Stimulated activated CD4-positive, alpha-beta T cell treated with anti-CD3 and anti-CD28 coated beads, Interleukin-4, amount 100 ng/mL, for 4 hours (primary cell): ENCODE data around the gene KCTD21.
"Not testable (repeated sequence)": the region's sequence is repeated elsewhere in the genome, so short reads cannot be mapped to it uniquely, and the experiment has no call there.

Experiments used
- DNase-seq, 2 experiments: peaks; one replicate each; pipeline ENCODE4 v3.0.0-alpha.2; 2020

KCTD21 gene, protein sequence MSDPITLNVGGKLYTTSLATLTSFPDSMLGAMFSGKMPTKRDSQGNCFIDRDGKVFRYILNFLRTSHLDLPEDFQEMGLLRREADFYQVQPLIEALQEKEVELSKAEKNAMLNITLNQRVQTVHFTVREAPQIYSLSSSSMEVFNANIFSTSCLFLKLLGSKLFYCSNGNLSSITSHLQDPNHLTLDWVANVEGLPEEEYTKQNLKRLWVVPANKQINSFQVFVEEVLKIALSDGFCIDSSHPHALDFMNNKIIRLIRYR

DNA sequence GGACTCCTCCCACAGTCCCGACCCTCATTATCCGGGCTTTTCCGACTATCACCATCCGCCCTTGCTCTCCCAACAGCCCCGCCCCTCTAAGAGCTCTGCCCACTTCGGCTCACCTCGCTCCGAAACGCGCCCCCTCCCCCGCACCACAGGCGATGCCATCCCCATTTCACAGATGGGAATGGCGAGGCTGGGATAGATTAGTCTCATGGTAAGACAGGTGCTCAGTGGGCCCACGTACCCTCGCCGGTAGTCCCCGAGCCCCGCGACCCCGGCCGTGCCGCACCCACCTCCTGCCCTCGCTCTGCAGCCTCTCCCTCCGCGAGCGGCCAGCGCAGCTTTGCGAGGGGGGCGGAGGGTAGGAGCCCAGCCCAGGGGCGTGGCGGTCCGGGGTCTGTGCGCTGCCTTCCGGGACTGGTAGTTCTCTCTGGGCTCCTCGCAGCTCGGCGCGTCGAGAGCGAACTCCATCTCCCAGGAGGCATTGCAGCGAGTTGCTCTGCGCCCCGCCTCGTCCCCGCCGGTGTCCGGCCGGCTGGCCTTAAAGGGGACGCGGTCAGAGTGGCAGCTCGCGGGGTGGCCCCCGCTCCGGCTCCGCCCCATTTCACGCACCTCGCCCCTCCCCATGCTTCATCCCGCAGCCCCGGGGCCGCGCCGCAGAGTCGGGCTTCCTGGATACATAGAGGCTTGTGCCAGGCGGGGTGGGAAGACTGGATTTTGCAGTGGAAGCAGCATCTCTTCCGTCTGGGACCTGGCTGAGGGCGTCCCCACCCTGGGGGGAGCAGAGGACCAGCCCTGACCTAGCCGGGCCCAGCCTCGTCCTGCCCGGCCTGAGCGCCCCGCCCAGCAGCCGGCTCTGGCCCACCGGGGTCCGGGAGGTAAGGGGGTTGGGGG is at the start of gene KCTD21, which contains the start of gene USP35:
Gene KCTD21 (minus strand): TSS at position 341 of the 888 bp plus-strand sequence. CDS start 14,072 bp downstream, outside the sequence.
Gene USP35 (plus strand): TSS at position 634 of the 888 bp plus-strand sequence. CDS start 7,327 bp downstream, outside the sequence.
- peak; percentile 89 to 90 for DNase-seq

GRCh38 chr11:78237293-78238046 is 49.0 kb upstream of the KCTD21 start:
- no peak for DNase-seq

DNA sequence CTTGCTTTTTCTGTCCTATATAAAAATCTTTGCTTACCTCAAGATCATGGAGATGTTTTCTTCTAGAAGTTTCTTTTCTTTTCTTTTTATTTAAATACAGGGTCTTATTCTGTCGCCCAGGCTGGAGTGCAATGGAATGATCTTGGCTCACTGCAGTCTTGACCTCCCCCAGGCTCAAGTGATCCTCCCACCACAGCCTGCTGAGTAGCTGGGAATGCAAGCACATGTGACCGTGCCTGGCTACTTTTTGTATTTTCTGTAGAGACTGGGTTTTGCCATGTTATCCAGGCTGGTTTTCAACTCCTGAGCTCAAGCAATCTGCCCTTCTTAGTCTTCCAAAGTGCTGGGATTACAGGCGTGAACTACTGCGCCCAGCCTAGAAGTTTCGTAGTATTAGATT is 45.6 kb upstream of the KCTD21 start:
- no peak for DNase-seq

DNA sequence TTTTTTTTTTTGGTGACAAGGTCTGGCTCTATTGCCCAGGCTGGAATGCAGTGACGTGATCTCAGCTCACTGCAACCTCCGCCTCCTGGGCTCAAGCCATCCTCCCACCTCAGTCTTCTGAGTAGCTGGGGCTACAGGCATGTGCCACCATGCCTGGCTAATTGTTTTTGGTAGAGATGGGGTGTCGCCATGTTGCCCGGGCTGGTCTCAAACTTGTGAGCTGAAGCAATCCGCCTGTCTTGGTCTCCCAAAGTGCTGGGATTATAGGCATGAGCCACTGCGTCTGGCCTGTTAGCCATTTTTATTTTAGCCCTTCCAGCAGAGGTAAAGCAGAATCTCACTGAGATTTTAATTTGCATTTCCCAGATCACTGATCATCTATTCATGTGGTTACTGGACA is 44.6 kb upstream of the KCTD21 start:
- DNase-seq = not testable (repeated sequence)

DNA sequence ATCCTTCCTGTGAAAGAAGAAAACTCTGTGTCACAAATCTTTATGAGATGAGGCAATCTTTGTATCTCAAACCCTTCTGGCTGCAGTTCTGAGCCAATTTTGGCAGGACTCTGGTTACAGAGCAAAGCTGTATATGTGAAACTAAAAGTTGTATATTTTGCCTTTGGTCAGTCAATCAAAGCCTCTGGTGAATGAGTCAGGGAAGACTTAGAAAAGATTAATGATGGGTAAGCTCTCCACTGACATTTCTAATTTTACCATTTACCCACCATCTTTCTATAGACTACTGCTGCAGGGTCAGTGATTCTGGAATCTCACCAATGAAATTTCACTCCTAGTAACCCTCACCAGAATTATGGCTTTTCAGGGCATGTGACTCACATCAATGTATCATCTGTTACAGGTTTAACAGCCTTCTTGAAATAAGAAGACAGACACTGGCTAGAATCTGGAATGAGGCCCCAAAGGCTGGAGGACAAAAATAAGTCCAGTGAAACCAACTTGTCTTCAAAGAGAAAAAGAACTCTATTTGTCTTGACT is 43.6 kb upstream of the KCTD21 start:
- no peak for DNase-seq

DNA sequence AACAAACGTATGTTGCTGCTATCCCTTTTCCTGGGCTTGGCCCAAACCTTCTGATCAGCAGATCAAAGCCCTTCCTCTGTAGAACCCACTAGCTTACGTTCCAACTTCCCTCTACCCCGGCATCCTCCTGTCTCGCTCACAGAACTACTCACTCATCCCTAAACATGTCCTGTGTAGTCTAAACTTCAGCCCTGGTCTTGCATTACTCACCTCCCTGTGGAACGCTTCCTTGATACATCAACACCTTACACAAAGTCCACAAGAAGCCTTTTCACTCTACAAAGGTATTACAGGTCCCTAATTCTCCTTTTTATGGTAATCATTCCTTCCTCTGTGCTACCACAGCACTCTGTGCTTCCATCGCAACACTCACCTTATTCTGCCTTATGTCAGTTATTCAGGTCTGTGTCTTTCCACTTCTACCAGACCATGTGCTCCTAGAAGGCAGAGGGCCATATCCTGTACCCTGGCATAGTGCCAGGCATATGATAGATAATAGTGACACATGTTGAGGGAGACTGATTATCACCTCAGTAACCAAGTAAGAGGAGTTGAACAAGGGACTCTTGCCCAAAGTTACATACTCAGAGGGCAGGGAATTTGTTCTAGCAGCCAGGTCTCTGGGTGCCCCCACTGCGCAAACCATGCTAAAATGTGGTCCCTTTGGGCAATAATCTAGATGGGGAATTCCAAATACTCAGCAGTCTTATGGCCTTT is 41.9 kb upstream of the KCTD21 start:
- DNase-seq = no peak

DNA sequence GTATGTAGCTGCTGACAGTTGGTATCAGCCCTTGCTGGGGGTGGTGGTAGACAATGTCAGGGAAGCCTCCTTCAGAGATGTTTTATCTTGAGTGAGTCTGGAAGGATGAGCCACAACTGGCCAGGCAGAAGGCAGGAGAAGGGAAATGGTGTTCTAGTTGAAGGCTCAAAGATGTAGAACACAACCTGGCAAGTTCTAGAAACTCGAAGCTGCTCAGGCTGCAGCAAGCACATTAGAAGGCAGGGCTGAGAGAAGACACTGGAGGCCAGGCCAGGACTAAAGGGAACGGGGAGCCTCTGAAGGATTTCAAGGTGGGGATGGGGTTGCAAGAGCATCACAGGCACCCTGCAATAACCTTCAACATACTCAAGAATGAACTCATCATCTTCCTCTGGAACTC is 40.7 kb upstream of the KCTD21 start:
- no peak for DNase-seq

GRCh38 chr11:78228467-78228866 is 40.0 kb upstream of the KCTD21 start:
- no peak for DNase-seq

DNA sequence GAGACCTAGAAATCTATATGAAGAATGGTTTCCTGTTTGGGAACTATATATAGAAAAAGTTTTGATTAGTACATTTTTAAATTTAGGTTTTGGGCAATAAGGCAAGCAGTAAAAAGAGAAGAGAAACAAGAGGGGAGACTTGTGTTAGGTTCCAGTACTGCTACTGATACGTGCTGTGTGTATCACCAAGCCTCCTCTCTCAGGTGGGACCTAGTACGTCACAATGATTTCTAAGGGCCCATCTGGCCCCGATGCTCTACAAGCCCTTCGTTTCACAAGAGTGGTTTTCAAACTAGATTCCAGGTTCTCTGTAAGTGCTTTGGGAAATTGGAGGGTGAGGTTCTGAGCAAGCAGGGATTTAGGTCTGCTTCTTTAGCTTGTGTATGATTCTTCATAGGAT is 39.5 kb upstream of the KCTD21 start:
- DNase-seq = no peak

DNA sequence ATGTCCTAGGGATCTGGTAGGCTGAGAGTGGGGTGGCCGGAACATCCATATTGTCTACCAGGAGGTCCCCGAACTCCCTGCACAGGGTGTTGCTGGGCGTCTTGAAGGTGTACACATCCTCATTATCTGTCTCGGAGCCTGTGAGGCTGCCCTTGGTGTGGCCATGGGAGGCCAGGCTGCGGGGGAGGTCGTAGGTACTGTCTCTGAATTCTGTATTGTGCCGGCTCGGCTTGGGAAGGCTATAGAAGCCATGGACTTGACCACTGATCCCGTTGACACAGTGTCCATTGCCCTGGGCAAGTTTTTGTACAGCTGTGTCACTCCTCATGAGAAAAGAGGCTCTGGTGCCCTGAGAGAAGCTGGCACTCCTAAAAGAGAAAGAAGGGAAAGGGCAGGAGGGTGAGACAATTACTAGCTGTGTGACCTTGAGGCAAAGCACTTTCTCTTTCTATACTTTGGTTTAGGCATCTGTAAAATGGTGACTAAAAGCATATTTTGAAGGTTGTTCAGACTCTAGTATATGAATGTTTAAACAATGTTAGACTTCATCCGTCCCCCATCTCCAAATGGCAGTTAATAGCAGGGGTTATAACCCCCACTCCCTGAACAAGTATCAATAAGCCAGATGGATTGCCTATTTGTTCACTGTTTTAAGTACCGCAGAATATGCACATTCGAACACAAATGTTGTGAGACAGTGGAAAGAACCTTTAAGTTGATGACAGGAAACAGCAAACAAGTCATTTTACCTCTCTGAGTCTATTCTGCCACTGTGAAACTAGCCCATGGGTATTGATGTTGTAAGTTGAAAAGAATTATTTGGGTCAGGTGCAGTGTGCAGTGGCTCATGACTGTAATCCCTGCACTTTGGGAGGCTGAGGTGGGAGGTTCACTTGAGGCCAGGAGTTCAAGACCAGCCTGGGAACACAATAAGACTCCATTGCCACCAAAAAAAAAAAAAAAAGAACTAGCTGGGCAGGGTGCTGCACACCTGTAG is 38.6 kb upstream of the KCTD21 start:
- DNase-seq = no peak

- no peak for DNase-seq
These were observed 36.5 kb upstream of the KCTD21 start for GRCh38 chr11:78224906-78225420.

DNA sequence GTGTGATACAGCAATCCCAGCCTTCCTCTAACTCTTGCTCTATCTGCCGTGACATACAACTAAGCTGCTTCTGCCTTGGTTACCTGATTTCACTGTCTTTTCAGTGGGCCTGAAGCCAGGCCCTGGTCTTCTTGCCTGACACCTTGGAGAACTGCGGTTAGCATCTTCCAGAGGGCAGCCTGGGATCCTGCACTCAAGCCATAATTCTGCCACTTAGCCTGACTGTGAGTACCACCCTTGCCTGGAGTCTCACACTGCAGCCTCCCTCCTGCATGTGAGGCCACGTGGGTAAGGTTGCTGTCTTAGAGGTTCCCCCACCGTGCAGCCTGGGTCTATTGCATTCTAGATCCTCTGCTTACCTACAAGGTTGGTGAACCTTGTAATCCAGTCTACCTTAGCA is 36.1 kb upstream of the KCTD21 start:
- DNase-seq = no peak

DNA sequence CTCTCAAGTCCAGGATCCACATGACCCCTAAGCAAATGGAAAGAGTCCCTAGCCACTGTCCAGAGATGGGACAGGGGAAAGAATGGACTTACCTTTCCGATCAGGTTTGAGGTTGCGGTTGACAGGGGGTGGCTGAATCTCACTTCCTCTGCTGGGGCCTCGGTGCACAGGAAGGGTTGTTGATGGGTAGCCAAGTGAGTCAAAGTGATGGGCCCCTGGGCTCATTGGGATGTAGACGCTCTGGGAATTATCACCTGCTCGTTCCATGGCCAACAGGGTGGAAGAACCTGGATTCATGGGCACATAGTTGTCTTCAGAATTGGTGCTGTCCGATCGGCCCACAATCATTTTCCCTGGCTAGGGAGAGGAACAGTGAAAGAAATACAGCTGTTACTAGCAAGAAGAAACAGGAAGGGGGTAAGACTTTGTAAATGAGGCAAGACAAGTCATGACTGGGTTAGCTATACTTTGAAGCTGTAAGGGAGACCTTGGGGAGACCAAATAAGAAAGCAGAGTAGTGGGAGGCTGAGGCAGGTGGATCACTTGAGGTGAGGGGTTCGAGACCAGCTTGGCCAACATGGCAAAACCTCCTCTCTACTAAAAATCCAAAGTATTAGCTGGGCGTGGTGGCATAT is 35.0 kb upstream of the KCTD21 start:
- no peak for DNase-seq

- not testable (repeated sequence) for DNase-seq
These were observed 34.3 kb upstream of the KCTD21 start for GRCh38 chr11:78222726-78223125.

DNA sequence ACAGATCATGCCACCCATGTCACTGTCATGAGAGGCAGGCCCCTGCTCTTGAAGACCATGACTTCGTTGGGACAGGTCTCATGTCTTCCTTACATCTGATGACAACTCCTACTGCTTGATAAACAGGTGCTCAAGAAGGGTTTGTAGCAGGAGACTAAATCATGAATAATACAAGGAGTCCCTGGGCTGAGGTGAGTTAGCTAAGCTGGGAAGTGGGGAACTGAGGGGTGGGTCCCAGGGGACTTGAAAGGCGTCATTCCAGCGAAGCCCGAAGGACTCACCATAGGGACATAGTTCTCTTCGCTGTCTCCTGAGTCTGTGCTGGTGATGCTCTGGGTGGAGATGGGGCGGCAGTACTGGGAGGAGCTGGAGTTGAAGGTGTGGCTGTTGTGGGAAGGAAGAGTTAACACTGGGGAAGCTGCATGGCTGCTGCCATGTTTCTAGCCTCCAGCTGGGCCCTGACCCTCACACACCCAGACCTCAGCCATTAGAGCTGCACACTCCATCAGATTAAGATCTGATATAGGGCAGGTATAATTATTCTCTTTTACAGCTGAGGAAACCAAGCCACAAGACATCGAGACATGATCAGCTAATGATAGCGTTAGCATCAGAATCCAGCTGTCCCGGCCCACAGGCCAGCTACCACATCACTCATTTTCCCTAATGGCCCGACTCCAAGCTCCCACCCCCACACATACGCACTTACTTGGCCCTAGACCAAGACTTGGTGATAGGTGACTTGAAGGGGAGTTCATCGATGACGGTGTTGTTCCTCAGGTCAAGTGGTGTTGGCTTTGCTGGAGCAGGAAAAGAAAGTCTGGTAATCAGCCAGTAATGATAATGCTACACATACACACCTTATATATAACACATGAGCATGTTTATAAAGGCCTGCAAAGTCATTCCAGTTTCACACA is 33.2 kb upstream of the KCTD21 start:
- no peak for DNase-seq

DNA sequence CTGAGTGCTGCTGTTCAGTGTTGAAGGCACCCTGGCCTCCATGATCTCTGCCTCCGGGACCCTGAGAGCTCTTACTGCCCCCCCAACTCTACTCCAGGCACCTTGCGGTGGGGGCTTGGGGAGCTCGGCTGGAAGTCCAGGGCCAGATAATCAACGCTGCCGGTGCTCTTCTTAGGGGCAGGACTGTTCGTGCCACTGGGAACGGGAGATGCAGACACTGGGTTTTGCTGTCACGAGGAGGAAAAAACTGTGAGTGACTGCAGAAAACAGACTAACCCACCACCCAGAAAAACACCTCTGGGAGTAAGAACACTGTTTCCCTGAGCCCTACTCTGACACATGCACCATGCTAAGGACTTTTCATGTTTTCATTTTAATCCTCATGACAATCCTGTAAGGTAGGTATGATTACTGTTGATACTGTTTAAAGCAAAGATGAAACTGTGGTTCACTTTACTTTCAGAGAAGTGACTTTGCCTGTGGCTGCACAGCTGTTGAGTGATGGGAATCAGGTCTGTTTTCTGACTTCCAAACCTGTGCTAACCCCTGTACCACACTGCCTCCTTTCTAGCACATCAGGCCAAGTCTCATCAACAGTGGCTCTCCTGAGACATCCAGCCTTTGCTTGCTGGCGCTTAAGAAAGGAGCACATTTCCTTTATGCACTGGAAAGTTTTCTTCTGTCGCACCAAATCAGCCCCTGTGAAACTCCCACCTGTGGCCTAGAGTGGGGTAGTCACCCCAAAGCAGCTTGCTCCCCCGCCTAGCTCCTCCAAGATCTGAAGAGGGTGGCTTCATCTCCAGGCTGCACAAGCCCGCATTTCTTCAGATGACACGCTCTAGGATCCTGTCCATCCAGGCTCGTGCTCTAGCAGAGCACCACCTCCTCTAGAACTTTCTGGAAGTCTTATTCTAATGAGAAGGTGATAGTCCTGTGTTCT is 32.1 kb upstream of the KCTD21 start:
- DNase-seq = no peak

DNA sequence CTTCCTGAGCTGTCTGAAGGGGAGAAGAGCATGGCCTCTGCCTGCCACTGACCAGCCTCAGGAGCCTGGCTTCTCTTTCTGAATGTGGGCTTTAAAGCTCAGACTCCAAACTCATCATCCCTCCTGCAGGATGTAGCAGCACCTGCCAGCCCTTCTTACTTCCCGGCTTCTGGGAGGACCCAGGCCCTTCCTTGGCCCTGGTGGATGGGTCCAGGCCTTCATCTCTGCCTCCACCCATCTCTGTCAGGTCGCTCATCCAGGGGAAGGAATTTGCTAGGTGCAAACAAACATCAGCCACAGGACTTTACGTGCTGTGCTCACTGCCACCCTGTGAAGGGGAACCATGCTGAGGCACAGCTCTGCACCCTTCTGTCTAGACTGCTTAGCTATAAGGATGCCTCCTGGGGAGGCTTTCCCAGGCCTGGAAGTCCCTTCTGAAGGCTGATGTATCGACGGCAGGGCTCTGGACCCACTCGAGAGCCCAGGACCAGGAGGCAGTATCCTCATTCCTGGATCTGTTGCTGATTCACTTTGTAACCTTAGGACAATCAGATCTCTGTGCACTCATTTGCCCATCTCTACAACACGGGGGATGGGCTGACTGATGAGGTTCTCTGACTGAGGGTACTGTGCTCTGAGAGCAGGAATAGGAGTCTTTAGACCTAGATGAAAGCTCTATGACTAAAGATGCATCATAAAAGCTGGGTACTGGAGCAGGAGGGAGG is 31.2 kb upstream of the KCTD21 start:
- DNase-seq = no peak
